PC-3 (cell line): ENCODE measurements around the gene TPO.

ENCODE experiments used
- EZH2phosphoT487 ChIP-seq: fragments of 300-600 bp; sonication (generic); IDR thresholded peaks from 2 replicates; pipeline ENCODE4 v1.6.1; 2018; ENCODE audit warnings: mild to moderate bottlenecking, antibody characterized with exemption, low read length, borderline replicate concordance
- TF ChIP-seq, protein P1 (sequence below): fragments of 300-600 bp; sonication (generic); conservative IDR thresholded peaks from 2 replicates; pipeline ENCODE4 v1.5.1; 2017; ENCODE audit warnings: antibody characterized with exemption, low read depth, mild to moderate bottlenecking, low read length

DNA sequence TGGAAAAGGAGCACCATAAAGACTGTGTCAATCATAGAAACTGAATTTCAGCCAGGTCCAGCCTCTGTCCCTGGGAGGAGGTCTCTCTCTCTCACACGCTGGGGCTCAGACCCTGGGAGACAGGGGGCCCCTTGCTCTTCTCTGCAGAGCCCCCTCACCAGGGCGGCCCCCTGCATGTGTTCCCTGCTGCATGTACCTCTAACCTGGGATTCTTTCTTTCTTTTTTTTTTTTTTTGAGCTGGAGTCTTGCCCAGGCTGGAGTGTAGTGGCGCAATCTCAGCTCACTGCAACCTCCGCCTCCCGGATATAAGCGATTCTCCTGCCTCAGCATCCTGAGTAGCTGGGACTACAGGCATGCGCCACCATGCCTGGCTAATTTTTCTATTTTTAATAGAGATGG, 46.5 kb downstream of the TPO start:
- no peak for TF ChIP-seq EZH2phosphoT487
- TF ChIP-seq, protein P1, sequence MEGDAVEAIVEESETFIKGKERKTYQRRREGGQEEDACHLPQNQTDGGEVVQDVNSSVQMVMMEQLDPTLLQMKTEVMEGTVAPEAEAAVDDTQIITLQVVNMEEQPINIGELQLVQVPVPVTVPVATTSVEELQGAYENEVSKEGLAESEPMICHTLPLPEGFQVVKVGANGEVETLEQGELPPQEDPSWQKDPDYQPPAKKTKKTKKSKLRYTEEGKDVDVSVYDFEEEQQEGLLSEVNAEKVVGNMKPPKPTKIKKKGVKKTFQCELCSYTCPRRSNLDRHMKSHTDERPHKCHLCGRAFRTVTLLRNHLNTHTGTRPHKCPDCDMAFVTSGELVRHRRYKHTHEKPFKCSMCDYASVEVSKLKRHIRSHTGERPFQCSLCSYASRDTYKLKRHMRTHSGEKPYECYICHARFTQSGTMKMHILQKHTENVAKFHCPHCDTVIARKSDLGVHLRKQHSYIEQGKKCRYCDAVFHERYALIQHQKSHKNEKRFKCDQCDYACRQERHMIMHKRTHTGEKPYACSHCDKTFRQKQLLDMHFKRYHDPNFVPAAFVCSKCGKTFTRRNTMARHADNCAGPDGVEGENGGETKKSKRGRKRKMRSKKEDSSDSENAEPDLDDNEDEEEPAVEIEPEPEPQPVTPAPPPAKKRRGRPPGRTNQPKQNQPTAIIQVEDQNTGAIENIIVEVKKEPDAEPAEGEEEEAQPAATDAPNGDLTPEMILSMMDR, result no peak
